ENCODE measurements around the gene BCORL1. TPM values are rescaled to one million over a fixed set of nuclear protein-coding genes. Genes with fewer than 3 reads are reported as not detected.

Gene BCORL1
- total and polyA plus RNA-seq, 2 of the 4 experiments (the other 2 are of a cell fraction) = 0.54 to 1.6 TPM

DNA sequence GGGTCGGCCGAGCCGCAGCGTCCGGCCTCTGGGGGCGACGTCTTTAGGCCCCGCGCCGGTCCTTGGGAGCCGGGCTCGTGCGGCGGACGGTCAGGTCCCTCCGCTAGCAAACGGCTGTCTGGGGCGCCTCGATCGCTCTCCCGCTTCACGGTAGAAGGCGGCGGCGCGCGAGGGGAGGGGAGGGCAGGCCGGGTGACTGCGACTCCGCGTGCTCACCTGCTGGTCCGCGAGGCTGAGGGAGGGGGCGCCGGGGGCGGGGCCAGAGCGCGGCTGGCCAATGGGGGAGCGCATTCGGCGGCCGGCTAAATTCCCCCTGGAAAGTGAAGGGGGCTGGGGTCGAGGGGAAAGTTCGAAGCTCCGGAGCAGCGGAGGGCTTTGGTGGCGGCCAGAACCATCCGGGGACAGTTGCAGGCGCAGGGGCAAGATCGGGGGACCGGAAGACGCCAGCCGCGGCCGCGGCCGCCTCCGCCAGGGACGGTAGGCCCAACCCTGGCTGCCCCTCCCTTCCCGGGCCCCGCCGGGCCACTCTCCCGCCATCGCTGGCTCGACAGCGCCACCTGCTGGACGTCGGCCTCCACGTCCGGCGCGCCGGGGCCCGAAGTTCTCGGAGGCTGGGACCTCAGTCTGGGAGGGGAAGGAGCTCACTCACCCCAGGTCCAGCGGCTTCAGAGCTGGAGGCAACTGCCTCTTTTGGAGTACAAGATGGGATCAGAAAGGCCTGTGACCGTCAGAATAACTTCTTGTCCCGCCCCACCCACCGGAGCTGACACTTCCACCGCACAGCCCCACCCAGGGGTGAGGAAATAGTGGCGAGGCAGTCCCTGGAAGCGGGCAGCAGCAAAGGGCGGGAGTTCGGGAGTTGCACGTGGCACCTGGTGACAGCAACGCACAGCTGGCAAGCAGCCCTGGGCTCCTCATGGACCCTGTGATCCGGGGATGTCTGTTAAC, 78.0 kb downstream of the BCORL1 start:
- 32% methylated on average over 28 of the region's 87 CpGs; no CpG with 5 or more reads in 1 of the 2 experiments for WGBS, 2 experiments (ENCODE audit: extremely low coverage in 2 of 2, insufficient read length in 1 of 2)
- H3K9ac ChIP-seq (ENCODE audit: low read depth, low read length) = peak overlapping the region; percentile 44; the same call in 1 of the 2 replicates
- H3K27me3 ChIP-seq (ENCODE audit: control insufficient read depth, insufficient read depth, low read length) = no peaks in the 10 kb centered on the region; the same call in 1 of the 2 replicates
- H3K56ac ChIP-seq (ENCODE audit: extremely low read depth, insufficient read depth, low read length) = no peak overlapping the region
- peak overlapping the region; percentile 58 for H2AK9ac ChIP-seq (replicated peaks; ENCODE audit: low read depth, low read length, poor library complexity)
- H3K79me1 ChIP-seq (ENCODE audit: low read depth in 1 of 2, low read length in 2 of 2) = no peaks in the 10 kb centered on the region
- peak; percentile 37 for DNase-seq
- peaks cover 1% of the 10 kb centered on the region; the same call in 1 of the 2 replicates for H3K4me1 ChIP-seq (ENCODE audit: control insufficient read depth, insufficient read depth, low read length)
- no peak overlapping the region for H3K23ac ChIP-seq (ENCODE audit: low read depth, low read length)
- H4K8ac ChIP-seq (ENCODE audit: low read depth in 2 of 2, low read length in 2 of 2) = peak overlapping the region in 1 of 2 experiments; percentile 76; a peak in 3 of 4 replicates
- no TSS peak for BruUV-seq (replicated peaks)
- no peak overlapping the region for H4K91ac ChIP-seq (ENCODE audit: insufficient read depth, low read depth, low read length)
- intact Hi-C loops (cut with micrococcal nuclease) = loop anchor here (1.0 to 2.0 kb wide), 3 partner anchors 128 to 453 kb away; no protein-coding TSS in a partner anchor
- H2BK20ac ChIP-seq (ENCODE audit: low read depth, low read length) = no peak overlapping the region
- H3K27ac ChIP-seq (ENCODE audit: insufficient read depth, low read length) = peak overlapping the region; percentile 38; the same call in 1 of the 2 replicates
- peak; percentile 91 for ATAC-seq (ENCODE audit: low read depth)
- dilution Hi-C loops (cut with HindIII; ENCODE audit: low sequenced_read_pairs, unreplicated experiment) = no loop called here
- no peak overlapping the region for H2AK5ac ChIP-seq (ENCODE audit: low read depth, low read length)
- peak overlapping the region; percentile 96 for H2AFZ ChIP-seq (replicated peaks; ENCODE audit: low read length, poor library complexity)
- peaks cover under 1% of the 10 kb centered on the region; the same call in 1 of the 2 replicates for H4K20me1 ChIP-seq (ENCODE audit: insufficient read depth, low read length)
- peak overlapping the region; percentile 15 for H2BK5ac ChIP-seq (ENCODE audit: low read depth, low read length, poor library complexity, severe bottlenecking)
- POLR2A ChIA-PET (ENCODE audit: unreplicated experiment) = interaction anchor here (1.0 kb wide), 1 partner anchor 10 kb away, joined by 3 read pairs; no protein-coding TSS in a partner anchor
- no peaks in the 10 kb centered on the region for H3K9me3 ChIP-seq (ENCODE audit: control insufficient read depth, insufficient read depth, low read length)
- H3K36me3 ChIP-seq (ENCODE audit: control insufficient read depth, insufficient read depth, low read length) = peaks cover 3% of the 10 kb centered on the region; the same call in 1 of the 2 replicates
- TF ChIP-seq, protein P1, sequence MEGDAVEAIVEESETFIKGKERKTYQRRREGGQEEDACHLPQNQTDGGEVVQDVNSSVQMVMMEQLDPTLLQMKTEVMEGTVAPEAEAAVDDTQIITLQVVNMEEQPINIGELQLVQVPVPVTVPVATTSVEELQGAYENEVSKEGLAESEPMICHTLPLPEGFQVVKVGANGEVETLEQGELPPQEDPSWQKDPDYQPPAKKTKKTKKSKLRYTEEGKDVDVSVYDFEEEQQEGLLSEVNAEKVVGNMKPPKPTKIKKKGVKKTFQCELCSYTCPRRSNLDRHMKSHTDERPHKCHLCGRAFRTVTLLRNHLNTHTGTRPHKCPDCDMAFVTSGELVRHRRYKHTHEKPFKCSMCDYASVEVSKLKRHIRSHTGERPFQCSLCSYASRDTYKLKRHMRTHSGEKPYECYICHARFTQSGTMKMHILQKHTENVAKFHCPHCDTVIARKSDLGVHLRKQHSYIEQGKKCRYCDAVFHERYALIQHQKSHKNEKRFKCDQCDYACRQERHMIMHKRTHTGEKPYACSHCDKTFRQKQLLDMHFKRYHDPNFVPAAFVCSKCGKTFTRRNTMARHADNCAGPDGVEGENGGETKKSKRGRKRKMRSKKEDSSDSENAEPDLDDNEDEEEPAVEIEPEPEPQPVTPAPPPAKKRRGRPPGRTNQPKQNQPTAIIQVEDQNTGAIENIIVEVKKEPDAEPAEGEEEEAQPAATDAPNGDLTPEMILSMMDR (conservative IDR thresholded peaks at IDR 0.05; ENCODE audit: low read depth, low read length) = peak; percentile 80
- TF ChIP-seq SMC3 (IDR thresholded peaks at IDR 0.05; ENCODE audit: low read depth, low read length) = peak; percentile 67
- TF ChIP-seq POLR2A (IDR thresholded peaks at IDR 0.05; ENCODE audit: low read depth, low read length) = no peak
- 0 out of 2 replicates have a peak, but pooled peaks have one; percentile 20 for TF ChIP-seq MXI1 (IDR thresholded peaks at IDR 0.05; ENCODE audit: borderline replicate concordance, low read depth, low read length)
- peak; percentile 77; the same call in 1 of the 2 replicates for TF ChIP-seq MAZ (IDR thresholded peaks at IDR 0.05; ENCODE audit: borderline replicate concordance, low read depth, low read length)
- TF ChIP-seq RAD21 (IDR thresholded peaks at IDR 0.05; ENCODE audit: low read length) = peak; percentile 75
- H4K5ac ChIP-seq (ENCODE audit: low read depth, low read length) = no peak overlapping the region
- in situ Hi-C loops (cut with MboI; ENCODE audit: low sequenced_read_pairs) = loop anchor here (10.0 kb wide), 2 partner anchors 136 to 456 kb away; no protein-coding TSS in a partner anchor
- no peak overlapping the region for H3K18ac ChIP-seq (ENCODE audit: low read depth, low read length)
- CTCF ChIA-PET = interaction anchor here (0.6 to 1.8 kb wide), 5 partner anchors 9 to 474 kb away, joined by 3 to 8 read pairs (median 5); no protein-coding TSS in a partner anchor
- H3K9me1 ChIP-seq (ENCODE audit: insufficient read depth, low read length) = no peaks in the 10 kb centered on the region
- H2BK15ac ChIP-seq (ENCODE audit: low read depth, low read length) = no peak overlapping the region
- H3K4ac ChIP-seq (ENCODE audit: low read depth, low read length) = 0 out of 2 replicates have a peak overlapping the region, but pooled peaks have one; percentile 61
- H2BK120ac ChIP-seq (ENCODE audit: low read depth, low read length) = peak overlapping the region; percentile 43; the same call in 1 of the 2 replicates
- peak overlapping the region; percentile 71 for H3K4me2 ChIP-seq (ENCODE audit: low read depth, low read length)
- no peak overlapping the region for H3K14ac ChIP-seq (replicated peaks; ENCODE audit: low read depth, low read length)
- H3K4me3 ChIP-seq (ENCODE audit: insufficient read depth, low read depth, low read length) = peak overlapping the region; percentile 76

Data from IMR-90 (cell line).